VCaP (cell line): ENCODE data around the gene COPE.

Experiments used
- H3K27ac ChIP-seq: fragments of 450-650 bp; 2 replicates; pipeline ENCODE4 v1.5.1; 2017
- TF ChIP-seq, protein P1 (sequence below): fragments of 450-650 bp; conservative IDR thresholded peaks from 2 replicates; pipeline ENCODE4 v1.5.1; 2017; ENCODE audit warnings: mild to moderate bottlenecking, moderate library complexity

Gene COPE

DNA sequence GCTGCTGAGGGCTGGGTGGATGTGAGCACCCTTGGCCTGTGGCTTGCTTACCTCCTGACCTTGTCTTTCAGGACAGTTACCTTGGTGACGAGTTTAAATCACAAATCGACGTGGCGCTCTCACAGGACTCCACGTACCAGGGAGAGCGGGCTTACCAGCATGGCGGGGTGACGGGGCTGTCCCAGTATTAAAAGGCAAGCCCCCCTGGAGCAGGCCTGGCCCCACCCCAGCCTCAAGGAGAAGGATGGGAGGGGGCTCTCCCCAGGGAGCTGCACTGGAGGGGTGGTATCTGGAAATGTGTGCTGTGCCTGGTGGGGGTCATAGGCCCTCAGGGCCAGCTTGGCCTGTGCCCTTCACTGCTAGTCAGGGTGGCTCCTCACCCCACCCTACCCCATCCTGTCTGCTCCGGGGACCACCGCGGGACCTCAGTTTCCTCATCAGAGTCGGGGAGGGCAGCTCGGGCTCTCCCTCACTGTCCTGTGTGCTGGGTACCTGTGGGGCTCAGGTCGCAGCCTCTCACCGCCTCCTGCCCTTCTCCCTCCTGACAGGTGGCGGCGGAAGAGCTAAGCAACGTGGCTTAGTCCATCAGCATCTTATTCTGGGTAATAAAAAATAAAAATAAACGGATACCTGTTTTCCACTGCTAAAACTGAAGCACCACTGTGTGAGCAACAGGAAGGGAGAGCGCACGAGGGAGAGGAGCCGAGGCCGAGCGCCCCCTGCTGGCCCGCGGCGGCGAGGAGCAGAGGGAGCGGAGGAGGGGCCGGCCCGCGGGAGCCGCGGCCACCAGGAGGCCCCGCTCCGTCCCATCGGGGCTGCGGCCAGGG lies 53.0 kb downstream of the COPE start:
- TF ChIP-seq, protein P1, sequence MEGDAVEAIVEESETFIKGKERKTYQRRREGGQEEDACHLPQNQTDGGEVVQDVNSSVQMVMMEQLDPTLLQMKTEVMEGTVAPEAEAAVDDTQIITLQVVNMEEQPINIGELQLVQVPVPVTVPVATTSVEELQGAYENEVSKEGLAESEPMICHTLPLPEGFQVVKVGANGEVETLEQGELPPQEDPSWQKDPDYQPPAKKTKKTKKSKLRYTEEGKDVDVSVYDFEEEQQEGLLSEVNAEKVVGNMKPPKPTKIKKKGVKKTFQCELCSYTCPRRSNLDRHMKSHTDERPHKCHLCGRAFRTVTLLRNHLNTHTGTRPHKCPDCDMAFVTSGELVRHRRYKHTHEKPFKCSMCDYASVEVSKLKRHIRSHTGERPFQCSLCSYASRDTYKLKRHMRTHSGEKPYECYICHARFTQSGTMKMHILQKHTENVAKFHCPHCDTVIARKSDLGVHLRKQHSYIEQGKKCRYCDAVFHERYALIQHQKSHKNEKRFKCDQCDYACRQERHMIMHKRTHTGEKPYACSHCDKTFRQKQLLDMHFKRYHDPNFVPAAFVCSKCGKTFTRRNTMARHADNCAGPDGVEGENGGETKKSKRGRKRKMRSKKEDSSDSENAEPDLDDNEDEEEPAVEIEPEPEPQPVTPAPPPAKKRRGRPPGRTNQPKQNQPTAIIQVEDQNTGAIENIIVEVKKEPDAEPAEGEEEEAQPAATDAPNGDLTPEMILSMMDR = peak; percentile 99
- H3K27ac ChIP-seq = peak overlapping the region; percentile 34

GRCh38 chr19:18865106-18865972 lies 53.8 kb downstream of the COPE start:
- H3K27ac ChIP-seq = peak overlapping the region; percentile 34
- TF ChIP-seq, protein P1 = no peak

DNA sequence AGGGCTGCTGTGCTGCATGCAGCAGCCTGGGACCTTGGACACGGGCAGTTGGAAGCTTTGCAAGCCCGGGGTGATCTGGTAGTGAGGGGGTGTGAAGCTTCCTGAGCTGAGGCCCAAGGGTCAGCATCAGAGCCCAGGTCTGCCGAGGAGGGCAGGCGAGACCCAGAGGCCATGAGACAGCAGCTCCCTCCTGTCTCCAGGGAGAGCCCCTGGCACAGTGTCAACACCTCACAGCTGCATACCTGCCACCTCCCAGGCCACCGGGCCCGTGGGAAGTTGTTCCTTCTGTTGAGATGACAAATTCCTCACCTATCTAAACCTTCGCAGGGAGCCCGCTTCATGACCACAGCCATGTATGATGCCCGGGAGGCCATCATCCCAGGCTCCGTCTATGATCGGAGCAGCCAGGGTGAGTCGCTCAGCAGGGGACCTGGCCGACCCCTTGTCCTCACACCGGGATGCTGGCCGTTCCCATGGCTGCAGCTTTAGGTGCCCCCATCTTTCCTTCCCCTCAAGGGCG lies 55.3 kb downstream of the COPE start:
- TF ChIP-seq, protein P1 = no peak
- H3K27ac ChIP-seq = no peak overlapping the region

GRCh38 chr19:18862976-18863842 lies 56.0 kb downstream of the COPE start:
- H3K27ac ChIP-seq = no peak overlapping the region
- TF ChIP-seq, protein P1 = no peak

DNA sequence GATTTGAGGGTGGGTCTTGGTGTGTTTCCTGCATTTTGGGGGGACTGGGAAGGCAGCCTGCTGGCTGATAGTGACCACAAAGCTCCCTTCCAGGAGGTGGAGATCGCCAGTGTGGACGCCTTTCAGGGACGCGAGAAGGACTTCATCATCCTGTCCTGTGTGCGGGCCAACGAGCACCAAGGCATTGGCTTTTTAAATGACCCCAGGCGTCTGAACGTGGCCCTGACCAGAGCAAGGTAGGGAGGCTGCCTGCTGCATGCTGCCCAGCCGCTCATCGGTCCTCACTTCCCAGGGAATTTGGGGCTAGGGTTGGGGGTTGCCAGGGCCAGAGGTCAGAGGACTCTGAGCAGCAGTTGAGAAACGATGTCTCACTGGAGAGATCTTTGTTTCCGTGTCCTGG lies 57.3 kb downstream of the COPE start:
- no peak overlapping the region for H3K27ac ChIP-seq
- TF ChIP-seq, protein P1 = no peak

- TF ChIP-seq, protein P1 = no peak
- H3K27ac ChIP-seq = peak overlapping the region; percentile 5; the same call in 1 of the 2 replicates
These were observed 58.0 kb downstream of the COPE start for GRCh38 chr19:18861235-18861634.
